Measurements from ENCODE around the gene ACVR2B. TPM values are rescaled to one million over a fixed set of nuclear protein-coding genes. Genes with fewer than 3 reads are reported as not detected.
A peak's percentile ranks its signal among the peaks of the same experiment; 100 is the strongest.

The ACVR2B gene
- total and polyA plus RNA-seq, 10 of the 15 experiments (the other 5 are each of a cell fraction or from before 2014, with no cell fraction given), result 0.27 to 2.9 (median 1.0) TPM

DNA sequence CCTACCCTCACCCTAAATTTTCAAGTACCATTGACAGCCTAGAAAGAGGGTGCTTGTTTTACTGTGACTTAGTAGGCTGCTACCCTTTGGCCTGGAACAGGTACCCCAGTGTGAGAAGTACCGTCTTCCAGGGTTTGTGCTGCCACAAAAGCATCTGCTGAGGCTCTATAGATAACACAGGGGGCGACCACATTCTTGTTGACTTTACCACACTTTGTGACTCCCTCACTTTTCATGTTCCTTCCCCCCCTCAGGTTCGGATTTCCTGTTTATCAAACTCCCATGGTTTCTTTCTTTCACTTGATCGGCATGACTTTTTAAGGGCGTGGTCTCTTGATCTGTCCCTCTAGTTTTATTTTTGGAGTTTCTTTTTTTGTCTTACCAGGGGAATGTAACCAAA is 66.0 kb downstream of the ACVR2B start:
- POLR2A ChIA-PET, result no interaction called here
- no peak overlapping the region for H3K4me3 ChIP-seq
- H4K20me1 ChIP-seq (ENCODE audit: control insufficient read depth, insufficient read depth), result no peaks in the 10 kb centered on the region
- no peaks in the 10 kb centered on the region for H3K4me1 ChIP-seq (ENCODE audit: control insufficient read depth, insufficient read depth, low read length)
- SMC1A ChIA-PET (ENCODE audit: uncharacterized antibody, unreplicated experiment), result interaction anchor here (1.3 to 3.5 kb wide), 9 partner anchors 9 to 768 kb away, joined by 3 to 26 read pairs (median 8); partner anchors contain the start of gene EXOG
- CTCF ChIA-PET, result interaction anchor here (0.8 to 7.0 kb wide), 14 partner anchors 9 to 511 kb away, joined by 3 to 120 read pairs (median 6); partner anchors contain the start of genes EXOG and XYLB
- ATAC-seq (no peak), FAIRE-seq (no peak), DNase-seq (ENCODE audit: low read depth, low spot score) (no peak)
- no peaks in the 10 kb centered on the region for H3K9me3 ChIP-seq (replicated peaks; ENCODE audit: control insufficient read depth, insufficient read depth, low read length)
- RAD21 ChIA-PET (ENCODE audit: unreplicated experiment), result interaction anchor here (1.2 to 3.6 kb wide), 6 partner anchors 9 to 480 kb away, joined by 3 to 26 read pairs (median 6); no protein-coding TSS in a partner anchor
- 66% methylated on average over 5 of the region's 5 CpGs for WGBS (ENCODE audit: insufficient coverage, insufficient replicate concordance, low lambda C conversion rate, missing lambda C conversion rate)
- no peak overlapping the region for H3K9ac ChIP-seq (ENCODE audit: control insufficient read depth, insufficient read depth, low read length)
- in situ Hi-C loops (cut with MboI) (loop anchor here (5.0 kb wide), 1 partner anchor 128 kb away; the partner anchor contains the start of gene SCN5A), intact Hi-C loops (cut with micrococcal nuclease; ENCODE audit: unreplicated experiment) (loop anchor here (10.0 kb wide), 1 partner anchor 325 kb away; no protein-coding TSS in a partner anchor)
- H3K27ac ChIP-seq (ENCODE audit: control insufficient read depth, insufficient read depth), result no peak overlapping the region
- H3K27me3 ChIP-seq (replicated peaks in 1 of 2; ENCODE audit: control insufficient read depth in 2 of 2, insufficient read depth in 2 of 2, low read length in 1 of 2), result no peaks in the 10 kb centered on the region
- TF ChIP-seq ZNF384 (IDR thresholded peaks at IDR 0.05; ENCODE audit: borderline replicate concordance, low read depth, low read length) (no peak), POU2F2 (IDR thresholded peaks at IDR 0.05; ENCODE audit: borderline replicate concordance, low read depth, low read length) (no peak), NRF1 (conservative IDR thresholded peaks at IDR 0.05; ENCODE audit: low read depth, low read length) (no peak), SRF (IDR thresholded peaks at IDR 0.05; ENCODE audit: low read depth in 2 of 2, low read length in 2 of 2) (no peak)
- peaks cover 2 to 12% of the 10 kb centered on the region in 2 experiments; a peak in 3 of 4 replicates for H3K36me3 ChIP-seq (ENCODE audit: control insufficient read depth in 2 of 2, insufficient read depth in 2 of 2, low read length in 1 of 2)
- no peaks in the 10 kb centered on the region for H3K79me2 ChIP-seq (ENCODE audit: control insufficient read depth, insufficient read depth, low read length)
- no TSS peak for BruUV-seq (replicated peaks)
- no peak overlapping the region for H3K4me2 ChIP-seq (ENCODE audit: control insufficient read depth, insufficient read depth)
- no peak overlapping the region for H2AFZ ChIP-seq (ENCODE audit: control insufficient read depth, low read depth, low read length)

DNA sequence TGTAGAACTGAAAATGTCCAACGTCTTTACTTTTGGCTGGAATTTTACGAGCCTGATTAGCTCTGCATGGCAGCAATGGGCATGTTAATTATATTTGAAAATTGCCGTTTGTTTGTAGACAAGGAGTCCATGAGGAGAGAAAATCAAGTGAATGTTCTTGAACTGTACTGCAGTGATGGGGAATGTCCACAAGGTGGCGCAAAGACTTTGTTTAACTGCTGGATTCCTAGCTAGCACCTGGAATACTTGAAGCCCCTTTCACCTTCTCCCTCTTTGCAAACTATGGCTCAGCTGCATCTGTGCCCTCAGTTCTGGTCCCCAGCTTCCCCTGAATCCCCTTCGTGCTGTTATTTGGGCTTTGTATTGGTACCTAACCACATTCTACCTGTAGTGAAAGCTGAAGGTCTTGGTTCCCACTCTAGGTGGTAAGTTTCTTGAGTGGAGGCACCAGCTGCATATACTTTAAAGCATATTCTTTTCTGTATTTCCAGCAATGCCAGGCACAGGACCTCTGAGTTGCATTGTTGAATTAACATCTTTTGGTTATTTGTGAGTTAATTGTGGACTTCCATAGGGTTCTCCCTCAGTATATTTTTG is 67.8 kb downstream of the ACVR2B start:
- no peak overlapping the region; the same call in 1 of the 2 replicates for H2AFZ ChIP-seq (ENCODE audit: control insufficient read depth, low read depth, low read length)
- SMC1A ChIA-PET (ENCODE audit: uncharacterized antibody, unreplicated experiment), result interaction anchor here (0.7 to 3.5 kb wide), 33 partner anchors 9 to 771 kb away, joined by 3 to 26 read pairs (median 5); partner anchors contain the start of genes EXOG and XYLB
- TF ChIP-seq MTA3 (IDR thresholded peaks at IDR 0.05; ENCODE audit: borderline replicate concordance, low read length) (no peak), SIX5 (IDR thresholded peaks at IDR 0.05; ENCODE audit: low read depth, low read length, severe bottlenecking) (no peak), ZNF274 (IDR thresholded peaks at IDR 0.05; ENCODE audit: insufficient read depth, insufficient read length) (no peak), FOXK2 (IDR thresholded peaks at IDR 0.05) (no peak), NR2C2 (IDR thresholded peaks at IDR 0.05; ENCODE audit: borderline replicate concordance, control insufficient read depth, insufficient read length, low read depth) (no peak), JUND (IDR thresholded peaks at IDR 0.05; ENCODE audit: low read depth, low read length) (no peak)
- TF ChIP-seq, protein P1, sequence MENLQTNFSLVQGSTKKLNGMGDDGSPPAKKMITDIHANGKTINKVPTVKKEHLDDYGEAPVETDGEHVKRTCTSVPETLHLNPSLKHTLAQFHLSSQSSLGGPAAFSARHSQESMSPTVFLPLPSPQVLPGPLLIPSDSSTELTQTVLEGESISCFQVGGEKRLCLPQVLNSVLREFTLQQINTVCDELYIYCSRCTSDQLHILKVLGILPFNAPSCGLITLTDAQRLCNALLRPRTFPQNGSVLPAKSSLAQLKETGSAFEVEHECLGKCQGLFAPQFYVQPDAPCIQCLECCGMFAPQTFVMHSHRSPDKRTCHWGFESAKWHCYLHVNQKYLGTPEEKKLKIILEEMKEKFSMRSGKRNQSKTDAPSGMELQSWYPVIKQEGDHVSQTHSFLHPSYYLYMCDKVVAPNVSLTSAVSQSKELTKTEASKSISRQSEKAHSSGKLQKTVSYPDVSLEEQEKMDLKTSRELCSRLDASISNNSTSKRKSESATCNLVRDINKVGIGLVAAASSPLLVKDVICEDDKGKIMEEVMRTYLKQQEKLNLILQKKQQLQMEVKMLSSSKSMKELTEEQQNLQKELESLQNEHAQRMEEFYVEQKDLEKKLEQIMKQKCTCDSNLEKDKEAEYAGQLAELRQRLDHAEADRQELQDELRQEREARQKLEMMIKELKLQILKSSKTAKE (IDR thresholded peaks at IDR 0.05; ENCODE audit: low read depth, poor library complexity, severe bottlenecking), result no peak
- TF ChIP-seq, protein P2, sequence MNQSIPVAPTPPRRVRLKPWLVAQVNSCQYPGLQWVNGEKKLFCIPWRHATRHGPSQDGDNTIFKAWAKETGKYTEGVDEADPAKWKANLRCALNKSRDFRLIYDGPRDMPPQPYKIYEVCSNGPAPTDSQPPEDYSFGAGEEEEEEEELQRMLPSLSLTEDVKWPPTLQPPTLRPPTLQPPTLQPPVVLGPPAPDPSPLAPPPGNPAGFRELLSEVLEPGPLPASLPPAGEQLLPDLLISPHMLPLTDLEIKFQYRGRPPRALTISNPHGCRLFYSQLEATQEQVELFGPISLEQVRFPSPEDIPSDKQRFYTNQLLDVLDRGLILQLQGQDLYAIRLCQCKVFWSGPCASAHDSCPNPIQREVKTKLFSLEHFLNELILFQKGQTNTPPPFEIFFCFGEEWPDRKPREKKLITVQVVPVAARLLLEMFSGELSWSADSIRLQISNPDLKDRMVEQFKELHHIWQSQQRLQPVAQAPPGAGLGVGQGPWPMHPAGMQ (IDR thresholded peaks at IDR 0.05; ENCODE audit: borderline replicate concordance), result no peak

More for the DNA sequence above, 67.8 kb downstream of the ACVR2B start:
- FAIRE-seq (peak; percentile 91), DNase-seq (ENCODE audit: low read depth, low spot score) (peak; percentile 27), ATAC-seq (peak; percentile 78)
- Histone ChIP-seq H3K4me3 (no peak overlapping the region), H3K9ac (ENCODE audit: control insufficient read depth, insufficient read depth, low read length) (no peak overlapping the region), H4K20me1 (ENCODE audit: control insufficient read depth, insufficient read depth) (no peaks in the 10 kb centered on the region), H3K4me2 (ENCODE audit: control insufficient read depth, insufficient read depth) (no peak overlapping the region), H3K36me3 (ENCODE audit: control insufficient read depth in 2 of 2, insufficient read depth in 2 of 2, low read length in 1 of 2) (peaks cover 0 to 19% of the 10 kb centered on the region in 2 experiments), H3K79me2 (ENCODE audit: control insufficient read depth, insufficient read depth, low read length) (no peaks in the 10 kb centered on the region), H3K27ac (ENCODE audit: control insufficient read depth, insufficient read depth) (no peak overlapping the region), H3K27me3 (replicated peaks in 1 of 2; ENCODE audit: control insufficient read depth in 2 of 2, insufficient read depth in 2 of 2, low read length in 1 of 2) (no peaks in the 10 kb centered on the region), H3K9me3 (replicated peaks; ENCODE audit: control insufficient read depth, insufficient read depth, low read length) (no peaks in the 10 kb centered on the region), H3K4me1 (ENCODE audit: control insufficient read depth, insufficient read depth, low read length) (no peaks in the 10 kb centered on the region)
- intact Hi-C loops (cut with micrococcal nuclease; ENCODE audit: unreplicated experiment) (loop anchor here (1.0 to 10.0 kb wide), 2 partner anchors 130 to 323 kb away; no protein-coding TSS in a partner anchor), in situ Hi-C loops (cut with MboI) (loop anchor here (5.0 kb wide), 1 partner anchor 126 kb away; the partner anchor contains the start of gene SCN5A)
- CTCF ChIA-PET, result interaction anchor here (0.6 to 7.0 kb wide), 66 partner anchors 8 to 767 kb away, joined by 3 to 120 read pairs (median 5); partner anchors contain the start of genes EXOG and XYLB
- no TSS peak for BruUV-seq (replicated peaks)
- RAD21 ChIA-PET (ENCODE audit: unreplicated experiment), result interaction anchor here (0.7 to 3.6 kb wide), 13 partner anchors 11 to 767 kb away, joined by 3 to 26 read pairs (median 7); partner anchors contain the start of gene EXOG
- POLR2A ChIA-PET, result no interaction called here
- WGBS (ENCODE audit: insufficient coverage, insufficient replicate concordance, low lambda C conversion rate, missing lambda C conversion rate), result 0% methylated on average over 5 of the region's 5 CpGs
